ENCODE results near the gene DGKB.

- TF ChIP-seq, protein P1, sequence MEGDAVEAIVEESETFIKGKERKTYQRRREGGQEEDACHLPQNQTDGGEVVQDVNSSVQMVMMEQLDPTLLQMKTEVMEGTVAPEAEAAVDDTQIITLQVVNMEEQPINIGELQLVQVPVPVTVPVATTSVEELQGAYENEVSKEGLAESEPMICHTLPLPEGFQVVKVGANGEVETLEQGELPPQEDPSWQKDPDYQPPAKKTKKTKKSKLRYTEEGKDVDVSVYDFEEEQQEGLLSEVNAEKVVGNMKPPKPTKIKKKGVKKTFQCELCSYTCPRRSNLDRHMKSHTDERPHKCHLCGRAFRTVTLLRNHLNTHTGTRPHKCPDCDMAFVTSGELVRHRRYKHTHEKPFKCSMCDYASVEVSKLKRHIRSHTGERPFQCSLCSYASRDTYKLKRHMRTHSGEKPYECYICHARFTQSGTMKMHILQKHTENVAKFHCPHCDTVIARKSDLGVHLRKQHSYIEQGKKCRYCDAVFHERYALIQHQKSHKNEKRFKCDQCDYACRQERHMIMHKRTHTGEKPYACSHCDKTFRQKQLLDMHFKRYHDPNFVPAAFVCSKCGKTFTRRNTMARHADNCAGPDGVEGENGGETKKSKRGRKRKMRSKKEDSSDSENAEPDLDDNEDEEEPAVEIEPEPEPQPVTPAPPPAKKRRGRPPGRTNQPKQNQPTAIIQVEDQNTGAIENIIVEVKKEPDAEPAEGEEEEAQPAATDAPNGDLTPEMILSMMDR (IDR thresholded peaks at IDR 0.05), result no peak
- no peak for TF ChIP-seq POLR2A (IDR thresholded peaks at IDR 0.05)
These were observed 381.4 kb downstream of the DGKB start for GRCh38 chr7:14521183-14521582.

Data from body of pancreas (tissue), 4 donors.